Fibroblast of skin of left quadriceps (primary cell): ENCODE measurements around the gene GSK3B.

Experiments
- DNase-seq, 2 experiments: peaks; one replicate each; pipeline ENCODE4 v3.0.0-alpha.2; 2013; ENCODE audit warnings: low read depth in 2 of 2

Gene GSK3B

DNA sequence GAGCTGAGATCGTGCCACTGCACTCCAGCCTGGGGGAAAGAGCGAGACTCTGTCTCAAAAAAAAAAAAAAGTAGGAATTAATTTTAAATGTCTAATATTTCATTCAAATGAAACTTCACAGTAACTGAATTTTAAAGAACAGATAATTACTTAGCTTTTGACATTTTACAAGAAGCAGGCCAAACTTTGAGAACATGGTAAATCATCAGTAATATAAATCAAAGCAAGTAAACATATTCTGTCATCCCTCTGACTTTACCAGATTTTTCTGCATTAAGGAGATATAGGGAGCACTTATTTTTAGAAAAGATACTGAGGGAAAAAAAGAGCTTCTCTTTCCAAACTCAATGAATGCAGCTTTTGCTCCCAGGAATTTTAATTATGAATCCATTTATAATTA, 275.3 kb downstream of the GSK3B start:
- no peak for DNase-seq

DNA sequence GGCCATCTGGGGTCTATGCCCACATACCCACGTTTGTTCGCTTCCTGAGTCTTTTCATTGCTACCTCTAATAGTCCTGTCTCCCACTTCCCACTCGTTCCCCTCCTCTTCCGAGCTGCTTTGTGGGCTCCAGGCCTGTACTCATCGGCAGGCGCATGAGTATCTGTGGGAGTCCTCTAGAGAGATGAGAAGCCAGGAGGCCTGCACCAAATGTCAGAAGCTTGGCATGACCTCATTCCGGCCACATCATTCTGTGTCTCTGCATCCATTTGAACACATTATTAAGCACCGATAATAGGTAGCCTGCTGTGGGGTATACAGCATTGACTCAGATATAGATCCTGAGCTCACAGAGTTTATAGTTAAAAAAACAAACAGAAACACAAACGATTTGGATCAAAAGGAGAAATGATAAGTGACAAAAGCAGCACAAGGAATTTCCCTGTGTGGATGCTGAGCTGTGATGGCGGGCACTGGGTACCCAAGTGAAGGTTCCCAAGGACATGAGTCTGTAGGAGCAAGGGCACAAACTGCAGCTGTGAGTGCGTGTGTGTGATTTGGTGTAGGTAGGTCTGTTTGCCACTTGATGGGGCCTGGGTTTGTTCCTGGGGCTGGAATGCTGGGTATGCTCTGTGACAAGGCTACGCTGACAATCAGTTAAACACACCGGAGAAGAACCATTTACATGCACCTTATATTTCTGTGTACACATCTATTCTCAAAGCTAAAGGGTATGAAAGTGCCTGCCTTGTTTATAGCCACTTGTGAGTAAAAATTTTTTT, 276.5 kb downstream of the GSK3B start:
- no peak for DNase-seq

GRCh38 chr3:119817071-119817470, 277.2 kb downstream of the GSK3B start:
- DNase-seq: no peak

DNA sequence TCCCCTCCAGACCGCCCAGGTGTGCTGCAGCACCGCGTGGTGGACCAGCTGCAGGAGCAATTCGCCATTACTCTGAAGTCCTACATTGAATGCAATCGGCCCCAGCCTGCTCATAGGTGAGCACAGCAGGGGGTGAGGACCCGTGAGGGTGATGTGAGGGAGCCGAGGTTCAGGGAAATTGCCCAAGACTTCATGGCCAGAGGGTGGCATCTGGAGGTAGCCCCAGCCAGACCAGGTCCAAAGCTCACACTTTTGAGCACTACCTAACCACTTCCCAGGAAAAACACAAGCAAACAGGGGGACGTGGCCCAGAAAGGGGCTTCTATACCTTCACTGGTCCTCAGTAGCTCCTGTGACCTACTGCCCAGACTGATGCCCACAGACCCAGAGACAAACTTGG, 278.5 kb downstream of the GSK3B start:
- no peak for DNase-seq

DNA sequence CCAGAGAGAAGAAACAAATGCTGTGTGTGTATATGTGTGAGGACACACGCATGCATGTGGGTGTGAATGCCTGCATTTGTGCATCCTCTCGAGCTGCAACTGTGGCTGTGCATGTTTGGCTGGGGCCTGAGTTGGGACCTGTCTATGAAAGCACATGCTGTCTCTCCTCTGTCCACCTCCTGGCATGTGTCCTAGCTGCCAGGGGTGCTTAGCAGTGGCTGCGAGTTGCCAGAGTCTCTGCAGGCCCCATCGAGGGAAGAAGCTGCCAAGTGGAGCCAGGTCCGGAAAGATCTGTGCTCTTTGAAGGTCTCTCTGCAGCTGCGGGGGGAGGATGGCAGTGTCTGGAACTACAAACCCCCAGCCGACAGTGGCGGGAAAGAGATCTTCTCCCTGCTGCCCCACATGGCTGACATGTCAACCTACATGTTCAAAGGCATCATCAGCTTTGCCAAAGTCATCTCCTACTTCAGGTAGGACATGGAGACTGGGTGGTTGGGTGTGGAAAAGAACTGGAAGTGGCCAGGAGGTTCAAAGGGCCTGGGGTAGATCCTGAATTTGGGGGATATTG, 281.7 kb downstream of the GSK3B start:
- DNase-seq: no peak

GRCh38 chr3:119810018-119810435, 284.2 kb downstream of the GSK3B start:
- peak in 1 of 2 experiments; percentile 4 for DNase-seq

DNA sequence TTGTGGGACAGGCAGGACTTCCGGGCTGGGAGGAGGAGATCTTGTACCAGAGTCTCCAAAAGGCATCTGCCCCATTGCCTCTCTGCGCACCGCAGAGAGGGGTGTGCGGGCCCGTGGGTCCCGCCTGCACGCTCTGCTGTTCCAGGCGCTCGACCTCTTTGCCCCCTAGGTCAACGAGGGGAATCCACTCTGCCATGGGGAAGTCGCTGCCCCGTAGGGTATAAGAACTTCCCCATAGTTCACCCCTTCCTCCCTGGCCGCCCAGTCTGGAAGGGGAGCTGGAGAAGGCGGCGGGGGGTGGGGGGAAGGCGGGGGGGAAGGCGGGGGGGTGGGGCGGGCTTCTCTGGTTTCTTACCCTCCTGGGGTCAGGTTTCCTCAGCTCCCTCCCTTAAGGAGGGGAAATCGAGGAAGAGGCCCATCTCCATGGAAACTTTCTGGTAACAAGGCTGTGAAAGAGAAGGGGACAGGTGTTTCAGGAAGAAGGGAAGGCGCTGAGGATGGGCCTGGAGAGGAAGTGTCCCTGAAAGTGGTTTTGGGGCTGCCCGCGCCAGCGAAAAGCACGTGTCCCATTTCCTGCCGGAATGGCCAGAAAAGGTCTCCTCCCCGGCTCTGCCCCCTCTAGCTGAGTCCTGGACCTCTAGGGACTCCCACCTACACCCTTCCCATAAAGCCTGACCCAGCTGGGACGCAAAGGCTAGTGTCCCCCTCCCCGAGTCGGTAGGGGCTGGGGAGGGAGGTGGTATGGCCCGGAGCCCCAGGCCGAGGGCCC, 284.8 kb downstream of the GSK3B start:
- DNase-seq: no peak

DNA sequence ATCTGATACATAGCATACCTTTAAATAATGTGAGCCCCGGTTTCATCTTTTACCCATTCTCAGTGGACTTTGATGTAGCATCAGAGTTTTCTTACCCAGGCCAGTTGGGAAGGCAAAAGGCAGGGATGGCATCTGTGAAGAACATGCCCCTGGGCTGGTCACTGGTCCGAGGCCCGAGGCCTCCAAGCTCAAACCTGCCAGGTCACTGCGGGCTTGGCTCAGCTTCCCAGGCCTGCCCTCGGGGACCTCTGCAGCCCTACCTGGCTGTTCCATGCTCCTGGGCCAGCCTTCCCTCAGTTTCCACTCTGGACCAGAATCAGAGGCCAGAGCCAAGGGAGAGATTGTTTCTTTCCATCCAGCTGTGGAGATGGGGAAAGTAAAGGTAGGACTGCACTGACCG, 285.4 kb downstream of the GSK3B start:
- no peak for DNase-seq

DNA sequence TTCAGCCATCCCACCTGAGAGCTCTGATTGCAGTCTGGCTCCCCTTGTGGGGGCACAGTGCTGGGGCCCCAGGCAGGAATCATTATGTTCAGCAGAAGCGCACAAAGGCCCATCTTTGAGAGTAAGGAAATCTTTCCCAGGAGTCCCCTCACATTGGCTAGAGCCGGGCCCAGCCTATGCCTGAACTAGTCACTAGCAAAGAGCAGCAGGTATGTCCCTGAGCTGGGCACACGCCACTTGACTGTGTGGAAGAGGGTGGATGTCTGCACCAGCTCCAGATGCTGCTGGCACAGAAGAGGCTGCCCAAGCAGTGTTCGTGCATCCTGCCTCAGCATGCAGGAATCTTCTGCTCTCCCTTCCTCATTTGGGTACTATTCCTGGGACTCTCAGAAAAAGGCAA, 286.0 kb downstream of the GSK3B start:
- no peak for DNase-seq

DNA sequence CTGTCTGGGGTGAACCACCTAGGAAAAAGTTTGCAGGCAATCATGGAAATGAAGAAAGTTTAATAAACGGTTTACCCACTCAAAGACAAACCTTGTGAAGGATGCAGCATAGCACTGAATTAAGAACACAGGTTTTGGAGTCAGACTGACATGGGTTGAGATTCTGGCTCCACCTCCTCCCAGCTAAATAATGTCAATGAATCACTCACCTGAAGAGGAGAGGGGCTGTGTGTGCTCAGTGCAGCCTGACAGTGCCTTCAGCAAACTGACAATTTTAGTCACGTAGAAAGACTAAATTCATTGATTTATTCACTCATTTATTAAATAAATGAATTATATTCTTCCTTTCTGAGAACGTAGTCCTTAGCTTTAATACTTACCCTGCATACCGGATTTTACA, 293.4 kb downstream of the GSK3B start:
- DNase-seq: no peak

- DNase-seq: no peak
Observed at GRCh38 chr3:119796785-119797184, 297.5 kb downstream of the GSK3B start.

DNA sequence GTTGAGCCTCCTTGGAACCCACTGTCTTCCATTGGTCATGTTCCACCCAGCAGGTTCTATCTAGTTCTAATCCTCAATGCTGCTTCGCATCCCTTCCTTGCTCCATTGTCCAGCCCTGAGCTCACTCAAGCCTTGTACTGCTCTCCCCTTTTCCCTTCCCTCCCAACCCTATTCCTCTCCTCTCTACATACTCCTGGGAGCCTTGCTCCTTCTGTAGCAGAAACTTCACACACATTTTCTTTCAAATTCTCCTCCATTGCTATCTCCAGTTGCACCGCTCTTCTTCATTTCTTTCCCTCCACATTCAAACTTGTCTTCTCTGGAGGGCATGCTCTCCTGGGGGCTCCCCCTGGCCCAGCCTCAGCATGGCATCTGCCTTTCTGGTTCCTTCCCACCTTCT, 297.9 kb downstream of the GSK3B start:
- DNase-seq: no peak

DNA sequence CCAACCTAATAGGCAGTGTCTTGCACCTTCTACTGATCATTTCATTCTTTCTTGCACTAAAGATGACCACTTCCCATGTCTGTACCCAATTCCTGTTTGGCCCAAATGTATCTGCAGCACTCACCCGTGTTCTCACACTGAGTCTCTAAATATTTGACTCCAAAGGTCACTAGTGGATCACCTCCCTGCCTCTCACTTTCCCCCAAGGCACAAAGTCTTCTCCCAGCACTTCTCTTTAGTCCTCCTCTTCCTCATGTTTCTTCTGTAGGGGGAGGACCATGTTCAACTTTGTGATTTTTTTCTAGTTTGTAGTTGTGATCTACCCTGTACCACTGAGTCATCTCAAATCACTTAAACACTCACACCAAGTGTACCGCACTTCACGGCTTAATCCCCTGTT, 298.4 kb downstream of the GSK3B start:
- DNase-seq: no peak

GRCh38 chr3:119794971-119795612, 299.2 kb downstream of the GSK3B start:
- DNase-seq: no peak

GRCh38 chr3:119794401-119794800, 299.8 kb downstream of the GSK3B start:
- DNase-seq: no peak

- DNase-seq: no peak
Observed at GRCh38 chr3:119792270-119792669, 302.0 kb downstream of the GSK3B start.

DNA sequence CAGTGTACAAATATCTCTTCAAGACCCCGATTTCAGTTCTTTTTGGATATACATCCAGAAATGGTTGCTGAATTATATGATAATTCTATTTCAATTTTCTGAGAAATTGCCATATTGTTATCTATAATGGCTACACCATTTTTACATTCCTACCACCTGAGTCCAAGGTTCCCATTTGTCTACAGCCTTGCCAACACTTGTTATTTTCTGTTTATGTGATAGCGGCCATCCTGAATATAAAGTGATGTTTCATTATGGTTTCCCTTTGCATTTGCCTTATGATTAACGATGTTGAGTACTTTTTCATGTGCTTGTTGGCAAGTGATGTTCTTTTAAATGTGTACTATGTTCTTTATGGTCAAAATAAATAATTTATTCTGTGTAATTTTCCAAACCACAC, 303.9 kb downstream of the GSK3B start:
- no peak for DNase-seq

- DNase-seq: no peak
Observed at GRCh38 chr3:119786409-119786808, 307.8 kb downstream of the GSK3B start.

DNA sequence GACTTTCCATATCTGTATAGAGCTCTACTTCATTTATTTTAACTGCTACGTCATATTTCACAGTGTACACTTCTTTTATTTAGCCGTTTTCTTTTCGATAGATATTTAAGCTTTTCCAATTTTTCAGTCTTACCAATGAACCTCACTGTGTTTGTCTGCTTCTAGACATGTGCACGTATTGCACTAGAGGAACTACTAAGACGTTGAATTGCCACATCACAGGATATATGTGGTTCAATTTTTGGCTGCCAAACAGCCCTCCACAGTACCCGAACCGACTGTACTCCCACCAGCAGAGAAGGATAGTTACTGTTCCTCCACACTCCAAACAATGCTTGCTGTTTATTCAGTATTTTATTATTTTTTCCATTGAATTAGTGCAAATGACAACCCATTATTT, 310.4 kb downstream of the GSK3B start:
- no peak for DNase-seq

DNA sequence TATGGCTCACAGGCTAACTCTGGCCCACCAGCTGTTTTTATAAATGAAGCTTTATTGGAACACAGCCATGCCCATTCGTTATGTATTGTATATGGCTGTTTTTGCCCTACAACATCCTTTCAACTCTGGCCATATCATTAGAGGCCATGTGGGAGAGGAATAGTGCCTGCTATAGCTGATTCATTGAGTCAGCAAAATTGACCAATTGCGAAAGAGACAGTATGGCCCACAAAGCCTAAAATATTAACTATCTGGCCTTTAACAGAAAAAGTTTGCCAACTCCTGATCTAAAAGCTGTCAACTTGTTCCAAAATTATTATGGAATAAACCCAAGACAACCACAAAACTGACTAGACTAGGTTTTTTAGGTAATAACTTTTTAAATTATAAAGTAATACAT, 311.0 kb downstream of the GSK3B start:
- DNase-seq: no peak

DNA sequence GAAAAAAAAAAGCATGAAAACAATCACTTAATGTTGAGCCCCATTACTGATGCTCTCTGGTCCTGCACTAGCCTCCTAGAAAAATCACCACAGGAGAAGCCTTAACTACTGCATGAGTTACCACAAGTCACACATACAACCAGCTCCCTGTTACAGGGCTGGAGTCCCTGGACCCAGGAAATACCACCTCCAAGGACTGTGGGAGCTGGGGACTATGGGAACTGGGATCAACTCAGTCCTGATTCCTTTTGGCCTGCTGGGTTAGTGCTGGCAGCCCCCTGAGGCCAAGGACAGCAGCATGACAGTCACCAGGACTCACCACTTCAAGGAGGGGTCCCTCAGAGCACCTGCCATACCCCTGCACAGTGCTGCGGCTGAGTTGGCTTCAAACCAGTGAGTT, 311.8 kb downstream of the GSK3B start:
- DNase-seq: no peak
